ENCODE data around the gene SSH3. TPM values are rescaled to one million over a fixed set of nuclear protein-coding genes. Genes with fewer than 3 reads are reported as not detected.
A peak's percentile ranks its signal among the peaks of the same experiment; 100 is the strongest.

The SSH3 gene
- total RNA-seq, 1 experiment from 2014 or later = 0.82 TPM

GRCh38 chr11:67287355-67288197 is 15.8 kb upstream of the SSH3 start:
- Histone ChIP-seq H3K9ac (ENCODE audit: low read length) (peak overlapping the region; percentile 100), H3K9me3 (ENCODE audit: low read length) (no peaks in the 10 kb centered on the region), H3K4me2 (ENCODE audit: low read depth, low read length, poor library complexity, severe bottlenecking) (peak overlapping the region; percentile 99), H3K36me3 (ENCODE audit: insufficient read depth, low read length) (peaks cover 20% of the 10 kb centered on the region), H3K4me1 (ENCODE audit: low read length) (peaks cover 39% of the 10 kb centered on the region), H3K4me3 (ENCODE audit: low read length) (peak overlapping the region; percentile 96), H2AFZ (ENCODE audit: low read length) (no peak overlapping the region), H4K20me1 (ENCODE audit: insufficient read depth, low read depth, low read length) (no peaks in the 10 kb centered on the region), H3K27ac (ENCODE audit: low read length) (peak overlapping the region; percentile 100), H3K27me3 (ENCODE audit: low read length) (no peaks in the 10 kb centered on the region), H3K9me2 (replicated peaks; ENCODE audit: insufficient read depth, low read length) (no peaks in the 10 kb centered on the region), H3K79me2 (ENCODE audit: low read length) (peaks cover 22% of the 10 kb centered on the region)
- DNase-seq = peak; percentile 50

- H3K36me3 ChIP-seq (ENCODE audit: insufficient read depth, low read length) = peaks cover 26% of the 10 kb centered on the region
- no peaks in the 10 kb centered on the region for H3K27me3 ChIP-seq (ENCODE audit: low read length)
- H3K4me3 ChIP-seq (ENCODE audit: low read length) = peak overlapping the region; percentile 96
- H3K4me1 ChIP-seq (ENCODE audit: low read length) = peaks cover 39% of the 10 kb centered on the region
- no peaks in the 10 kb centered on the region for H3K9me2 ChIP-seq (replicated peaks; ENCODE audit: insufficient read depth, low read length)
- peaks cover 28% of the 10 kb centered on the region for H3K79me2 ChIP-seq (ENCODE audit: low read length)
- peak overlapping the region; percentile 99 for H3K4me2 ChIP-seq (ENCODE audit: low read depth, low read length, poor library complexity, severe bottlenecking)
- H4K20me1 ChIP-seq (ENCODE audit: insufficient read depth, low read depth, low read length) = no peaks in the 10 kb centered on the region
- peak overlapping the region; percentile 100 for H3K9ac ChIP-seq (ENCODE audit: low read length)
- peak overlapping the region; percentile 100 for H3K27ac ChIP-seq (ENCODE audit: low read length)
- H3K9me3 ChIP-seq (ENCODE audit: low read length) = no peaks in the 10 kb centered on the region
- no peak for DNase-seq
- no peak overlapping the region for H2AFZ ChIP-seq (ENCODE audit: low read length)
Observed at GRCh38 chr11:67288198-67288451, 15.2 kb upstream of the SSH3 start.

GRCh38 chr11:67288452-67289225 is 14.7 kb upstream of the SSH3 start:
- H3K9me3 ChIP-seq (ENCODE audit: low read length) = no peaks in the 10 kb centered on the region
- H3K27me3 ChIP-seq (ENCODE audit: low read length) = no peaks in the 10 kb centered on the region
- H3K9ac ChIP-seq (ENCODE audit: low read length) = peak overlapping the region; percentile 100
- H3K4me3 ChIP-seq (ENCODE audit: low read length) = peak overlapping the region; percentile 96
- no peak overlapping the region for H2AFZ ChIP-seq (ENCODE audit: low read length)
- H3K27ac ChIP-seq (ENCODE audit: low read length) = peak overlapping the region; percentile 100
- H3K9me2 ChIP-seq (replicated peaks; ENCODE audit: insufficient read depth, low read length) = no peaks in the 10 kb centered on the region
- peaks cover 30% of the 10 kb centered on the region for H3K79me2 ChIP-seq (ENCODE audit: low read length)
- peaks cover 28% of the 10 kb centered on the region for H3K36me3 ChIP-seq (ENCODE audit: insufficient read depth, low read length)
- DNase-seq = peak; percentile 98
- no peaks in the 10 kb centered on the region for H4K20me1 ChIP-seq (ENCODE audit: insufficient read depth, low read depth, low read length)
- H3K4me1 ChIP-seq (ENCODE audit: low read length) = peaks cover 39% of the 10 kb centered on the region
- H3K4me2 ChIP-seq (ENCODE audit: low read depth, low read length, poor library complexity, severe bottlenecking) = peak overlapping the region; percentile 99

GRCh38 chr11:67289226-67289650 is 14.1 kb upstream of the SSH3 start, which contains the start of gene ANKRD13D:
Gene ANKRD13D (plus strand): TSS chr11:67289303. CDS start chr11:67289461, 158 bp downstream.
- Histone ChIP-seq H3K9me3 (ENCODE audit: low read length) (peaks cover 4% of the 10 kb centered on the region; the same call in 1 of the 2 replicates), H3K36me3 (ENCODE audit: insufficient read depth, low read length) (peaks cover 34% of the 10 kb centered on the region), H3K9ac (ENCODE audit: low read length) (peak within 1 kb of the TSS; percentile 100), H4K20me1 (ENCODE audit: insufficient read depth, low read depth, low read length) (no peaks in the 10 kb centered on the region), H3K27ac (ENCODE audit: low read length) (peak within 1 kb of the TSS; percentile 100), H3K27me3 (ENCODE audit: low read length) (no peaks in the 10 kb centered on the region), H3K79me2 (ENCODE audit: low read length) (peaks cover 35% of the 10 kb centered on the region), H2AFZ (ENCODE audit: low read length) (no peak within 1 kb of the TSS), H3K9me2 (replicated peaks; ENCODE audit: insufficient read depth, low read length) (no peaks in the 10 kb centered on the region), H3K4me2 (ENCODE audit: low read depth, low read length, poor library complexity, severe bottlenecking) (peak within 1 kb of the TSS; percentile 99), H3K4me3 (ENCODE audit: low read length) (peak within 1 kb of the TSS; percentile 98), H3K4me1 (ENCODE audit: low read length) (peaks cover 39% of the 10 kb centered on the region)
- DNase-seq = no peak

- peaks cover 39% of the 10 kb centered on the region for H3K4me1 ChIP-seq (ENCODE audit: low read length)
- H2AFZ ChIP-seq (ENCODE audit: low read length) = no peak overlapping the region
- H3K79me2 ChIP-seq (ENCODE audit: low read length) = peaks cover 41% of the 10 kb centered on the region
- H3K9me2 ChIP-seq (replicated peaks; ENCODE audit: insufficient read depth, low read length) = no peaks in the 10 kb centered on the region
- no peak for DNase-seq
- peak overlapping the region; percentile 98 for H3K4me2 ChIP-seq (ENCODE audit: low read depth, low read length, poor library complexity, severe bottlenecking)
- peak overlapping the region; percentile 99 for H3K9ac ChIP-seq (ENCODE audit: low read length)
- no peaks in the 10 kb centered on the region for H3K27me3 ChIP-seq (ENCODE audit: low read length)
- peaks cover 41% of the 10 kb centered on the region for H3K36me3 ChIP-seq (ENCODE audit: insufficient read depth, low read length)
- H3K4me3 ChIP-seq (ENCODE audit: low read length) = peak overlapping the region; percentile 98
- peak overlapping the region; percentile 77 for H3K27ac ChIP-seq (ENCODE audit: low read length)
- no peaks in the 10 kb centered on the region for H4K20me1 ChIP-seq (ENCODE audit: insufficient read depth, low read depth, low read length)
- H3K9me3 ChIP-seq (ENCODE audit: low read length) = peaks cover 4% of the 10 kb centered on the region; the same call in 1 of the 2 replicates
Observed at GRCh38 chr11:67289651-67290479, 13.5 kb upstream of the SSH3 start.

GRCh38 chr11:67290801-67291200 is 12.5 kb upstream of the SSH3 start:
- Histone ChIP-seq H4K20me1 (ENCODE audit: insufficient read depth, low read depth, low read length) (no peaks in the 10 kb centered on the region), H3K9ac (ENCODE audit: low read length) (no peak overlapping the region), H3K4me2 (ENCODE audit: low read depth, low read length, poor library complexity, severe bottlenecking) (no peak overlapping the region), H3K9me2 (replicated peaks; ENCODE audit: insufficient read depth, low read length) (no peaks in the 10 kb centered on the region), H2AFZ (ENCODE audit: low read length) (no peak overlapping the region), H3K27ac (ENCODE audit: low read length) (no peak overlapping the region), H3K9me3 (ENCODE audit: low read length) (peaks cover 4% of the 10 kb centered on the region; the same call in 1 of the 2 replicates), H3K36me3 (ENCODE audit: insufficient read depth, low read length) (peaks cover 50% of the 10 kb centered on the region), H3K79me2 (ENCODE audit: low read length) (peaks cover 42% of the 10 kb centered on the region), H3K4me1 (ENCODE audit: low read length) (peaks cover 39% of the 10 kb centered on the region), H3K4me3 (ENCODE audit: low read length) (no peak overlapping the region), H3K27me3 (ENCODE audit: low read length) (no peaks in the 10 kb centered on the region)
- no peak for DNase-seq

GRCh38 chr11:67291481-67292381 is 11.6 kb upstream of the SSH3 start:
- no peak overlapping the region for H3K27ac ChIP-seq (ENCODE audit: low read length)
- H4K20me1 ChIP-seq (ENCODE audit: insufficient read depth, low read depth, low read length) = no peaks in the 10 kb centered on the region
- peaks cover 4% of the 10 kb centered on the region; the same call in 1 of the 2 replicates for H3K9me3 ChIP-seq (ENCODE audit: low read length)
- no peak overlapping the region for H2AFZ ChIP-seq (ENCODE audit: low read length)
- H3K79me2 ChIP-seq (ENCODE audit: low read length) = peaks cover 42% of the 10 kb centered on the region
- H3K27me3 ChIP-seq (ENCODE audit: low read length) = no peaks in the 10 kb centered on the region
- no peak overlapping the region for H3K9ac ChIP-seq (ENCODE audit: low read length)
- no peak for DNase-seq
- H3K9me2 ChIP-seq (replicated peaks; ENCODE audit: insufficient read depth, low read length) = no peaks in the 10 kb centered on the region
- peaks cover 31% of the 10 kb centered on the region for H3K4me1 ChIP-seq (ENCODE audit: low read length)
- no peak overlapping the region for H3K4me3 ChIP-seq (ENCODE audit: low read length)
- no peak overlapping the region for H3K4me2 ChIP-seq (ENCODE audit: low read depth, low read length, poor library complexity, severe bottlenecking)
- peaks cover 59% of the 10 kb centered on the region for H3K36me3 ChIP-seq (ENCODE audit: insufficient read depth, low read length)
